Keratinocyte (primary cell): ENCODE measurements around the gene DLG2. TPM values are rescaled to one million over a fixed set of nuclear protein-coding genes. Genes with fewer than 3 reads are reported as not detected.
"Not testable (repeated sequence)": the region's sequence is repeated elsewhere in the genome, so short reads cannot be mapped to it uniquely, and the experiment has no call there.

ENCODE experiments used
- DNase-seq: peaks from one replicate; pipeline ENCODE4 v3.0.0-alpha.2; 2011; ENCODE audit warnings: low read depth, missing footprints, low spot score
- FAIRE-seq: peaks from 2 replicates; lab custom pipeline; 2011; peaks lifted over from hg19 to GRCh38; lab: Jason Lieb, UNC
- H2AFZ ChIP-seq: 2 replicates; pipeline ENCODE4 v1.6.0; 2012; ENCODE audit warnings: low read length, control low read depth, inconsistent platforms; ENCODE audit not compliant: control insufficient read depth
- H3K27ac ChIP-seq: 2 replicates; pipeline ENCODE4 v1.5.1; 2011; ENCODE audit warnings: low read length; ENCODE audit not compliant: control insufficient read depth, insufficient read depth
- H3K27me3 ChIP-seq: 3 replicates; pipeline ENCODE4 v1.6.0; 2011; ENCODE audit warnings: low read length; ENCODE audit not compliant: control insufficient read depth, insufficient read depth; ENCODE audit errors: extremely low read depth
- H3K36me3 ChIP-seq, 2 experiments: 2 replicates in 1 of 2; 3 replicates in 1 of 2; pipeline ENCODE4 v1.5.1; 2011; ENCODE audit warnings: low read length in 2 of 2, mild to moderate bottlenecking in 1 of 2; ENCODE audit not compliant: control insufficient read depth in 2 of 2, insufficient read depth in 2 of 2; ENCODE audit errors: extremely low read depth in 1 of 2
- H3K4me1 ChIP-seq: 3 replicates; pipeline ENCODE4 v1.5.1; 2011; ENCODE audit warnings: low read length; ENCODE audit not compliant: control insufficient read depth, insufficient read depth; ENCODE audit errors: extremely low read depth
- H3K4me2 ChIP-seq: 3 replicates; pipeline ENCODE4 v1.6.0; 2011; ENCODE audit warnings: low read depth, low read length; ENCODE audit not compliant: control insufficient read depth, insufficient read depth; ENCODE audit errors: extremely low read depth
- H3K4me3 ChIP-seq, 3 experiments: fragments of 200-600 bp in 1 of 3; sonication (generic) in 1 of 3; 2 replicates in 2 of 3; 3 replicates in 1 of 3; pipeline ENCODE4 v1.5.1; 2011 to 2016; ENCODE audit warnings: low read length in 3 of 3, mild to moderate bottlenecking in 3 of 3, control low read depth in 2 of 3, inconsistent platforms in 1 of 3, low read depth in 1 of 3, mixed read lengths in 1 of 3, mixed run types in 1 of 3, moderate library complexity in 1 of 3; ENCODE audit not compliant: control insufficient read depth in 2 of 3, insufficient read depth in 2 of 3; ENCODE audit errors: extremely low read depth in 1 of 3
- H3K79me2 ChIP-seq: 2 replicates; pipeline ENCODE4 v1.6.0; 2012; ENCODE audit warnings: low read length; ENCODE audit not compliant: control insufficient read depth, insufficient read depth
- H3K9ac ChIP-seq: 3 replicates; pipeline ENCODE4 v1.6.0; 2011; ENCODE audit warnings: low read length; ENCODE audit not compliant: control insufficient read depth, insufficient read depth; ENCODE audit errors: extremely low read depth
- H3K9me1 ChIP-seq: 3 replicates; pipeline ENCODE4 v1.6.0; 2011; ENCODE audit warnings: low read length; ENCODE audit not compliant: control insufficient read depth, insufficient read depth; ENCODE audit errors: extremely low read depth
- H3K9me3 ChIP-seq: 2 replicates; pipeline ENCODE4 v1.5.1; 2012; ENCODE audit warnings: low read depth, low read length; ENCODE audit not compliant: control insufficient read depth
- H4K20me1 ChIP-seq: 3 replicates; pipeline ENCODE4 v1.6.0; 2011; ENCODE audit warnings: low read length; ENCODE audit not compliant: control insufficient read depth, insufficient read depth; ENCODE audit errors: extremely low read depth
- CTCF ChIP-seq, 3 experiments: IDR thresholded peaks in 1 of 3; conservative IDR thresholded peaks in 1 of 3; optimal IDR thresholded peaks in 1 of 3; 2 replicates in 2 of 3; 3 replicates in 1 of 3; pipeline versions ENCODE3 to v1.5.1; 2011; ENCODE audit warnings: low read length in 3 of 3, mild to moderate bottlenecking in 3 of 3, moderate library complexity in 2 of 3, control low read depth in 1 of 3, inconsistent platforms in 1 of 3; ENCODE audit not compliant: insufficient read depth in 2 of 3; ENCODE audit errors: extremely low read depth in 1 of 3
- EZH2 ChIP-seq: IDR thresholded peaks from one replicate; pipeline ENCODE4 v1.6.1; 2012; ENCODE audit warnings: inconsistent platforms, mild to moderate bottlenecking, low read length, moderate library complexity
- dilution Hi-C: fragments of 300-500 bp; cut with MboI; formaldehyde crosslinking; loops from one replicate; pipeline ENCODE4 v1.7.0; 2020; ENCODE audit warnings: low sequenced_read_pairs; ENCODE audit not compliant: extremely low pct_ligation_motif_present
- polyA plus RNA-seq, 5 experiments: library from polyadenylated mRNA; depleted of rRNA in 3 of 5; stranded (reverse) in 3 of 5; stranded (forward) in 1 of 5; unstranded in 1 of 5; fragments of >200 nt; gene quantifications; 1 replicate in 1 of 5; 2 replicates in 3 of 5; 3 replicates in 1 of 5; pipeline versions ENCODE4 v1.2.1 to v1.2.3, GENCODE V29; 2011 to 2012; ENCODE audit warnings: missing spikeins in 2 of 5, low read depth in 1 of 5, low replicate concordance in 1 of 5

DLG2 gene
- polyA plus RNA-seq, 1 donor (not counting 4 experiments of a cell fraction or from before 2014, with no cell fraction given), result 0.55 TPM

GRCh38 chr11:83734120-83734519 is 1893.0 kb downstream of the DLG2 start:
- FAIRE-seq, result no peak
- Histone ChIP-seq H3K9ac (no peak overlapping the region), H3K36me3 (no peaks in the 10 kb centered on the region), H2AFZ (no peak overlapping the region), H3K9me3 (no peaks in the 10 kb centered on the region), H3K79me2 (no peaks in the 10 kb centered on the region), H3K27me3 (no peaks in the 10 kb centered on the region), H3K9me1 (no peaks in the 10 kb centered on the region), H3K4me2 (no peak overlapping the region), H3K27ac (no peak overlapping the region), H3K4me3 (no peak overlapping the region), H4K20me1 (no peaks in the 10 kb centered on the region), H3K4me1 (no peaks in the 10 kb centered on the region)
- TF ChIP-seq CTCF (optimal IDR thresholded peaks at IDR 0.05 in 1 of 3, IDR thresholded peaks at IDR 0.05 in 1 of 3, conservative IDR thresholded peaks at IDR 0.05 in 1 of 3; ENCODE audit: extremely low read depth in 1 of 3, insufficient read depth in 2 of 3, low read length in 3 of 3), result no peak
- no peak for TF ChIP-seq EZH2
- dilution Hi-C loops, result no loop called here
- DNase-seq, result no peak

- H3K36me3 ChIP-seq, H3K9me1 ChIP-seq, H3K9me3 ChIP-seq, H4K20me1 ChIP-seq, dilution Hi-C loops, H3K27ac ChIP-seq, H3K4me1 ChIP-seq, H3K79me2 ChIP-seq, DNase-seq, H3K4me2 ChIP-seq, FAIRE-seq, H2AFZ ChIP-seq, H3K9ac ChIP-seq, H3K4me3 ChIP-seq, H3K27me3 ChIP-seq: not testable (repeated sequence)
Observed at GRCh38 chr11:83731288-83731687, 1895.9 kb downstream of the DLG2 start.

- no peaks in the 10 kb centered on the region for H3K36me3 ChIP-seq
- no peak for TF ChIP-seq EZH2
- TF ChIP-seq CTCF (optimal IDR thresholded peaks at IDR 0.05 in 1 of 3, IDR thresholded peaks at IDR 0.05 in 1 of 3, conservative IDR thresholded peaks at IDR 0.05 in 1 of 3; ENCODE audit: extremely low read depth in 1 of 3, insufficient read depth in 2 of 3, low read length in 3 of 3), result no peak
Observed at GRCh38 chr11:83728281-83728680, 1898.9 kb downstream of the DLG2 start.

More at GRCh38 chr11:83728281-83728680, 1898.9 kb downstream of the DLG2 start:
- no peaks in the 10 kb centered on the region for H3K27me3 ChIP-seq
- H3K4me3 ChIP-seq, result no peak overlapping the region
- no peaks in the 10 kb centered on the region for H3K79me2 ChIP-seq
- H3K9me1 ChIP-seq, result no peaks in the 10 kb centered on the region
- no peaks in the 10 kb centered on the region for H3K9me3 ChIP-seq
- H2AFZ ChIP-seq, result no peak overlapping the region
- H3K4me1 ChIP-seq, result peaks cover 10% of the 10 kb centered on the region
- no peak for DNase-seq
- no peak overlapping the region for H3K4me2 ChIP-seq
- FAIRE-seq, result no peak
- no peak overlapping the region for H3K9ac ChIP-seq
- H4K20me1 ChIP-seq, result no peaks in the 10 kb centered on the region
- dilution Hi-C loops, result no loop called here
- H3K27ac ChIP-seq, result no peak overlapping the region
